ENCODE measurements around the gene SLC66A1. TPM values are rescaled to one million over a fixed set of nuclear protein-coding genes. Genes with fewer than 3 reads are reported as not detected.
A peak's percentile ranks its signal among the peaks of the same experiment; 100 is the strongest.

Gene SLC66A1
- total RNA-seq, 2 donors from 2014 or later = 13.7 to 16.1 TPM

- ATAC-seq (no peak), DNase-seq (no peak)
- intact Hi-C loops (cut with DNase I, micrococcal nuclease) = no loop called here
These were observed 58.5 kb downstream of the SLC66A1 start for GRCh38 chr1:19370453-19371170.

DNA sequence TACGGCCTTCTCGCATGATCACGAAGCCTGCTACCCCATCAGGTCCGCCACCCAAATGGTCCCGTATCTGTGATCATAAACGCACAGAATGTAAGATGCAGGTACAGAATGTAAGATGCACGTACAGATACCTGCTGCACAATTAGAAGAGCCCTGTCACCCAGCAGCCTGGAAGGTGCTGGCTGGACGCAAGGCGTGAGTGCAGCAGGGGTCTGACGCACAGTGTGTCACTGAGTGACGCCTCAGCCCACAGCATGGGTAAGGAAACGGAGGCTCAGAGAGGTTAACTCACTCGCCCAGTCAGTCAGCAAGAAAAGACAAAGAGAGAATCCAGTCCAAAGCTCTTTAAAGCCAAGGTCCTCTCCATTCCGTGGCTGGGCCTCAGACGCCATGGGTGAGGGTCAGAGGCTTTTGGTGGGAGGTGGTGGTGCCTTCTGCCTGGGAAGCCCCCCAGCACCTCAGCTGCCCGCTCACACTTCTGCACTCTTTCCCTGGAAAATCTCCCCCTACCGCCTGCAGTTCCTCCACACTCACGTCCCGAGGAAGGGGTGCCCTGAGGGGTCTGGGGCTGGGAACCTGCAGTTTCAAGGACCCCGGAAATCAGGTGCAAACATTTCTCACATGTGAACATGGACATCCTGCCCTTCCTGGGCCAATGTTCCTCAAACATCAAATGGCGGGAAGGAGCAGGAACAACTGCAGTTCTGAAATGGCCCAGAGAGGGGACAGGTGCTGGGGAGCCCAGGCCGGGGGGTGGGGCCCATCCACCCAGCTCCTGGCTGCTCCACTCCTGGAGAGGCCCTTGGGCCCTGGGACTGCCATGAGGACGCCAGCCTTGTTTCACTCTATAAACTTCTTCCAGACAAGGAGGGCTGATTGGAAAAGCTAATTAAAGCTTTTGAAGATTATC is 59.4 kb downstream of the SLC66A1 start:
- DNase-seq (no peak), ATAC-seq (no peak)
- intact Hi-C loops (cut with DNase I, micrococcal nuclease) = no loop called here

GRCh38 chr1:19372136-19372514 is 60.0 kb downstream of the SLC66A1 start:
- DNase-seq = no peak
- intact Hi-C loops (cut with DNase I, micrococcal nuclease) = no loop called here

DNA sequence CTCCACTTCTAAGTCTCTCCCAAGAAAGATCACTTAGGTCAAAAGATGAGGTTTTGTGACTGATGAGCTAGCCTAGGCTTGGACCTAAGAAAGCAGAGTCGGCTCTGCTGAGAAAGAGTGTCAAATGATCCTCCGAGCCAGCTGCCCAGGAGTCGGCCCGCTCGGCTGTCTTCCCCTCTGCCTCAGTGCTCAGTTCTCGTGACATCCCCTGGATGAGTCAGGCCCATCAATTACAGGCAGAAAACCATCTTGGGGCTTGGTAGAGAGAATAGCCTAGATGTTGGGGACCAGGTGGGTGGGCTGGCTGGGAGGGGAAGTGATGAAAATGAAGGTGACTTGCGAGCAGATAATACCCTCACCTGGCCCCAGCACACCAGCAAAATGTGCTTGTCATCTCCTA is 60.5 kb downstream of the SLC66A1 start:
- DNase-seq (no peak), ATAC-seq (no peak)
- intact Hi-C loops (cut with DNase I, micrococcal nuclease) = no loop called here

More at GRCh38 chr1:19372136-19372514, 60.0 kb downstream of the SLC66A1 start:
- no peak for ATAC-seq

GRCh38 chr1:19373211-19374082 is 61.3 kb downstream of the SLC66A1 start:
- intact Hi-C loops (cut with DNase I, micrococcal nuclease) = no loop called here
- ATAC-seq (no peak), DNase-seq (no peak)

GRCh38 chr1:19374083-19374801 is 62.1 kb downstream of the SLC66A1 start:
- intact Hi-C loops (cut with DNase I, micrococcal nuclease) = no loop called here
- ATAC-seq = no peak

GRCh38 chr1:19374926-19375325 is 62.8 kb downstream of the SLC66A1 start:
- no peak for DNase-seq
- intact Hi-C loops (cut with DNase I, micrococcal nuclease) = no loop called here
- ATAC-seq = no peak

More at GRCh38 chr1:19374083-19374801, 62.1 kb downstream of the SLC66A1 start:
- no peak for DNase-seq

DNA sequence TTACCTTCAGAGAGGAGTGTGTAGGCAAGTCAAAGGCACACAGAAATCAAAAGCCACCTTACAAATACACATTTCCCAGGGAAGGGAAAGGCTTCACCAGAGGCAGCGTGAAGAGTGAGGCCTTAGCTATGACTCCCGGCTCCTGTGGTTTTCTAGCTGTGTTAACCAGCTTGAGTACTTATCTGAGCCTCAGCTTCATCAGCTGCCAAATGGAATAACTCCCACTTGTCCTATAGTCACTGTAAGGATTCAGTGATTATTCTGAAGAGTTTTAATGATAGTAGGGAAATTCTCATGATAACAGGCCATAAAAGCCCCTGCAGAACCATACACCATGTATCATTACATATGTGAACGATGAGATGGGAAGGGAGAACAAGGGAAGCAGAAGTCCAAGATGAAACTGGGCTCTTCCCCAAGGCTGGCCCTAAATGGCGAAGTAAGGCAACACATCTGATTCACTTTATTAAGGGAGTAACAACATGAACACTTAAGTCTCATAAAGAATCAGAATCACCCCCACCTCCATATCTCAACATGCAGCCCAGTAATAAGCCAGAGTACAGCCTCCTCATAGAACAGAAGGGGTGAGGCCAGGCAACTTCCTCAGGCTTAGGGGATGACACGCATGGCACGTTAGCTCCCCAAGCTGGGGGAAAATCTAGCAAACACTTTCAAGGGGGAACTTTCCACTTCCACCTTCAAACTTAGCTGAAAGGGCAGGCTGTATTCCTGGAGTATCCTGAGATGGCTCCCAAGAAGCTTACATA is 63.7 kb downstream of the SLC66A1 start:
- intact Hi-C loops (cut with DNase I, micrococcal nuclease) = no loop called here
- no peak for ATAC-seq
- no peak for DNase-seq

GRCh38 chr1:19376428-19377372 is 64.6 kb downstream of the SLC66A1 start:
- intact Hi-C loops (cut with DNase I, micrococcal nuclease) = no loop called here
- ATAC-seq (peak; percentile 68), DNase-seq (no peak)

GRCh38 chr1:19377812-19378718 is 65.9 kb downstream of the SLC66A1 start:
- DNase-seq (no peak), ATAC-seq (no peak)
- intact Hi-C loops (cut with DNase I, micrococcal nuclease) = no loop called here

Other genes with a start within 250 kb of the SLC66A1 start
- 100 to 1,000 TPM; 103 to 114 TPM for gene UBR4, start 102.1 kb upstream of the SLC66A1 start, total RNA-seq
- gene EMC1, start 60.8 kb upstream of the SLC66A1 start, total RNA-seq = 10 to 100 TPM; 33.2 to 41.1 TPM
- gene MRTO4, start 60.5 kb upstream of the SLC66A1 start, total RNA-seq = 10 to 100 TPM; 16.3 to 18.5 TPM
- gene AKR7A3, start 23.6 kb upstream of the SLC66A1 start, total RNA-seq = 10 to 100 TPM; 92.5 to 94.3 TPM
- 100 to 1,000 TPM in 1 of 2 donors, 10 to 100 TPM in 1; 98.7 to 104 TPM for gene AKR7A2, start 182 bp upstream of the SLC66A1 start, total RNA-seq
- gene CAPZB, start 173.2 kb downstream of the SLC66A1 start, total RNA-seq = 100 to 1,000 TPM; 340 to 367 TPM

Measured in left colon (tissue), 2 donors.